Measurements from ENCODE around the gene UBE2S. TPM values are rescaled to one million over a fixed set of nuclear protein-coding genes. Genes with fewer than 3 reads are reported as not detected.

The UBE2S gene
- total RNA-seq, 1 donor from 2014 or later = 22.3 TPM

GRCh38 chr19:55432241-55432959, 24.8 kb upstream of the UBE2S start:
- Histone ChIP-seq H3K4me1 (no peaks in the 10 kb centered on the region), H3K36me3 (no peaks in the 10 kb centered on the region), H3K4me3 (no peak overlapping the region), H3K27me3 (peaks cover 6% of the 10 kb centered on the region), H3K27ac (no peak overlapping the region), H3K9me3 (no peaks in the 10 kb centered on the region)
- no peak for DNase-seq (ENCODE audit: extremely low spot score in 2 of 2)
- TF ChIP-seq CTCF (IDR thresholded peaks at IDR 0.05) = no peak
- TF ChIP-seq POLR2AphosphoS5 (IDR thresholded peaks at IDR 0.05; ENCODE audit: insufficient read depth in 1 of 2, low read depth in 1 of 2) = no peak
- no peak for TF ChIP-seq POLR2A (IDR thresholded peaks at IDR 0.05)
- intact Hi-C loops (cut with DNase I) = no loop called here

GRCh38 chr19:55431183-55431582, 23.6 kb upstream of the UBE2S start:
- Histone ChIP-seq H3K4me1 (no peaks in the 10 kb centered on the region), H3K27ac (no peak overlapping the region), H3K4me3 (no peak overlapping the region), H3K36me3 (no peaks in the 10 kb centered on the region), H3K27me3 (peaks cover 6% of the 10 kb centered on the region), H3K9me3 (no peaks in the 10 kb centered on the region)
- DNase-seq (ENCODE audit: extremely low spot score in 2 of 2) = no peak
- TF ChIP-seq CTCF (IDR thresholded peaks at IDR 0.05) = no peak
- no peak for TF ChIP-seq POLR2AphosphoS5 (IDR thresholded peaks at IDR 0.05; ENCODE audit: insufficient read depth in 1 of 2, low read depth in 1 of 2)
- no peak for TF ChIP-seq POLR2A (IDR thresholded peaks at IDR 0.05)
- intact Hi-C loops (cut with DNase I) = no loop called here

- peaks cover 6% of the 10 kb centered on the region for H3K27me3 ChIP-seq
Measured at GRCh38 chr19:55426042-55426441, 18.5 kb upstream of the UBE2S start.

DNA sequence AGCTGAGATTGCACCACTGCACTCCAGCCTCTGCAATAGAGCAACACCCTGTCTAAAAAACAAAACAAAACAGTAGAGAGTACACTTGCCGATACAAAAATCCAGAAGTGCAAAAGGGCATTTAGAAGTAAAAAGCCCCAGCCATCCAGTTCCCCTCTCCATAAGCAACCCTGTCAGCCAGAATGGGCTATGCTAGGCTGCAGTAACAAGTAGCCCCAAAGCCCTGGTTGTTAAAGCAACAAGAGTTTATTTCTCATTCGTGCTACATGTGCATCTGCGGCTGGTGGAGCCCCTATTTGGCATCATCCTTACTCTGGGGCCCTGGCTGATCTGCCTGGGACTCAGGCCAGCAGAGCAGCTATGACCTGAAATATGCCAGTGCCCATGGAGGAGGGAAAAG, 16.9 kb upstream of the UBE2S start:
- Histone ChIP-seq H3K27me3 (peaks cover 6% of the 10 kb centered on the region), H3K4me3 (no peak overlapping the region)
- intact Hi-C loops (cut with DNase I) = no loop called here

More at GRCh38 chr19:55426042-55426441, 18.5 kb upstream of the UBE2S start:
- intact Hi-C loops (cut with DNase I) = no loop called here
- no peaks in the 10 kb centered on the region for H3K36me3 ChIP-seq
- H3K9me3 ChIP-seq = no peaks in the 10 kb centered on the region
- no peaks in the 10 kb centered on the region for H3K4me1 ChIP-seq
- TF ChIP-seq POLR2AphosphoS5 (IDR thresholded peaks at IDR 0.05; ENCODE audit: insufficient read depth in 1 of 2, low read depth in 1 of 2) (no peak), CTCF (IDR thresholded peaks at IDR 0.05) (no peak), POLR2A (IDR thresholded peaks at IDR 0.05) (no peak)
- no peak overlapping the region for H3K4me3 ChIP-seq
- no peak overlapping the region for H3K27ac ChIP-seq
- DNase-seq (ENCODE audit: extremely low spot score in 2 of 2) = no peak

More for the DNA sequence above, 16.9 kb upstream of the UBE2S start:
- Histone ChIP-seq H3K36me3 (no peaks in the 10 kb centered on the region), H3K4me1 (no peaks in the 10 kb centered on the region), H3K9me3 (no peaks in the 10 kb centered on the region), H3K27ac (no peak overlapping the region)
- TF ChIP-seq POLR2AphosphoS5 (IDR thresholded peaks at IDR 0.05; ENCODE audit: insufficient read depth in 1 of 2, low read depth in 1 of 2) (no peak), POLR2A (IDR thresholded peaks at IDR 0.05) (no peak), CTCF (IDR thresholded peaks at IDR 0.05) (no peak)
- no peak for DNase-seq (ENCODE audit: extremely low spot score in 2 of 2)
